HG02973 (cell line): ENCODE results near the gene SNCA.

Source experiments
- ATAC-seq: cut with Tn5 transposase; IDR thresholded peaks from one replicate; pipeline ENCODE4 v1.9.1; 2021; ENCODE audit warnings: moderate library complexity; ENCODE audit not compliant: unreplicated experiment

The SNCA gene

DNA sequence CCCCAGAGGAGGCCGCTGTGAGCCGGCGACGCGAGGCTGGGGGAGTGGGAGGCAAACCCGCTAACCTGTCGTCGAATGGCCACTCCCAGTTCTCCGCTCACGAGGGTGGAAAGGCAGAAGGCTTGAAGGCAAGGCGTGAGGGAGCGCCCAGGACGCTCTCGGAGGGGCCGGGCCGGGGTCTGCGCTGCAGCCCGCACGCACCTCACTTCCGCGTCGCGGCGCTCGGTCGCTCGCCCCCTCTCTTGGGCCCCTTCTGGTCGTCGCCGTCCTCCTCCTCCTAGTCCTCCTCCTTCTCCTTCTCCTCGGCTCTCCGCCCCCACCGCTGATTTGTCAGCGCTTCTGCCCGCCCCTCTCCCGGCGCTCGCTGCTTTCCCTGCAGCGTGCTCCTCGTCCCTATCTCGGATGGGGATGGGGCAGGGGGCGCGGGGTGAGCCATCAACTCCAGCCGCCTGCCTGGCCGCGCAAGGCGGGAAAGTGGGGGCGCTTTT is at the start of gene SNCA:
Gene SNCA (minus strand): TSS at position 265 of the 488 bp plus-strand sequence. CDS start 1,494 bp downstream, outside the sequence.
- peak; percentile 25 for ATAC-seq

DNA sequence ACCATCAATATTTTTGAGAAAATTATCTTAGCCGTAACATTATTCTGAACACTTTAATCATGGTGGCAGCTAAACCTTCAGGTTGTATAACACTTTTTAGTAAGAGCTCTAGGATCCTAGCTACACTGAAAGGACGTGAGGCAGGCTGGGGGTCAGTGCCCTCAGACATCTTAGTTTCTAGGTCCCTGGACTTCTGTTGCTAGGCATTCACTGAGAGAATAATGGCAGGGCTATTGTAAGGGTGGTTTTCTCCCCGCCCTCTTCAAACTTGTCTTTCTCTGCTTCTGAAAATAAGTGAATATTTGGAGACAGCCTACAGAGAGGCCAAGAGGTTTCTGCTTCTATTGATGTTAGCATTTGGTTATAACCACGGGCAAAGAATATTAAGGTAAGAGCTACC is 42.3 kb upstream of the SNCA start:
- no peak for ATAC-seq

DNA sequence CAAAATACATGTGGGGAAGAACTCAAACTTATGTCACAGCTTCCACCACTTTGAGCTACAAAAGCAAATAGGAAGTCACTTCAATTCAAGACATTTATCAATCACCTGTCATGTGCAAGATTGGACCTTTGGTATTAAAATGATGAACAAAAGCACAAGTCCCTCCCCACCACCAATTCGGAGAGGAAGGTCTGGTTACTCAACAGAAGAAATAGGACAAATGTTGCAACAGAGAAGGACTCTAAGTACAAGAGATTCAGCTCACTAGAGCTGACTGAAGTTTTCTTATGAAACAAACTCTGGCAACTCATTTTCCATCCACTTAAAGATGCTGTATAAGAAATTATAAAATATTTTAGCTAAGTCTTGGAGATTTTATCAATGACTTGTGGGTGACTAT is 41.6 kb upstream of the SNCA start:
- no peak for ATAC-seq

DNA sequence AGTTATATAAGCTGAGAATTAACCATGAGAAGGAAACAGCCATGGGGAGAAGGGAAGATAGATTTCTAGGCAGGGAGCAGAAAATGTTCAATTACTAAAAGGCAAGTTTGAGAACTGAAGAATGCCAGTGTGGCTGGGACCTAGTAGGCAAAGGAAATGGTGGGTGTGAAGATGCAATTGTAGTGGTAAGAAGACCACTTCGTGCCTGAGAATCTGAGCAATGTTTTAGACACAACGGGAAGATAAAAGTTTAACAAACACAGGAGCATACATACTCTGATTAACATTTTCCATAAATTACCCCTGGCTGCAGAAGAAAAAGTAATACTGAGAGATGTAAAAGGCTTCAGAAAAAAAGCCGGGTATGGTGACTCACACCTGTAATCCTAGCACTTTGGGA is 39.6 kb upstream of the SNCA start:
- ATAC-seq = no peak

DNA sequence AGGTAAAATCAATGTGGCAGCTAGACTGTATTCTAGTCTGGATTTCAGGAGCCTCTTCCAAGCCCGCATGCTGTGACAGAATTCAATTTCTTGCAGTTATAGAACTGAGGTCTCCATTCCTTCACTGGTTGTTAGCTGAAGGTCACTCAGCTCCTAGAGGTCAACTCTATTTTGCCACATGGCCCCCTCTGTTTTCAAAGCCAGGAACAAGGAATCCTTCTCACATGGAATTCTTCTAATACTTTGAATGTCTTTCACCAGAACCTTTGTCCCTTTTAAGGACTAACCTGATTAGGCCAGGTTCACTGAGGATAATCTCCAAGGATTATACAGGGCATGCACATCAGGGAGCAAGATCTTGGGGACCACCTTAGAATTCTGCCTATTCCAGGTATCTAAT is 34.2 kb upstream of the SNCA start:
- ATAC-seq = no peak

DNA sequence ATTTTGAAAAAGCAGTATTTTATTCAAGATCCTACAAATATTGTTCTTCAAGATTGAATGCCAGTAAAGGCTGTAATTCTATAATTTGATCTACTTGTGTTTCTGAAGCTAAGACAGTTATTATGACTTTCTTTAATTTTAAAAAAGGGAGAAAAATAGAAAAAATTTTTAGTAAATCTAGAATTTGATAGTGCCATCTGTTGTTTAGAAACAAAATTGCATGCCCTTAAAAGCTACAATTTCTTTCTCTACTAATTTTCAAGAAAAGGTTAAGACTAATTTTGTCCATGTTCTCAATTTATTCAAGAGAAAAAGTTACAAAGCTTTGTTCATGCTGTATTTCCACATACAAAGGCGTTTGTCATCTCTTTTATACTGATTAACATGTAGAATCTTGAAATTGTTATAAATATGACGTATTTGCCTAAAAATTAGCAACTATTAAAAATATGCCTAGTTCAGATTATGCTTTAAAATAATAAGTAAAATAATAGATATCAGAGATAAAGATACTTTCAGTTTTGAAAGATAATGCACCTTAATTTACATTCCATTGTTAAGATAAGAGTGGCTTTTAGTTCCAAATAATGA is 32.1 kb upstream of the SNCA start:
- no peak for ATAC-seq

DNA sequence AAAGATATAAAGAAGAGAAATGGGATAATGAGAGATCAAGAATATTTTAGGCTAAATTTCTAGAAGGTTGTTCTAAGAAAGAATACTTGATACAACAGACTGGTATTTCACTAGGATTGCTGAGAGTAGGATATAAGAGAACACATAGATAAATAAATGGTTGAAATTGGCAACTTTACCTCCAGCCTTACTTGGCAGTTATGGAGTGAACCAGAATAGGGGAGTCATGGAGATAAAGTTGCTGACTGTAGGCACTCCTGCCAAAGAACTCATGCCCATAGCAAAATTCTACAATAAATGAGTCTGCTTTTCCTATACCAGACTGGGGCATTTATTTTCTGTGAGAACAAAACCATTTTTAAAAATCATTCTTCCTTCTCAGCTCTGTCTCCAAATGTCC is 31.3 kb upstream of the SNCA start:
- no peak for ATAC-seq

DNA sequence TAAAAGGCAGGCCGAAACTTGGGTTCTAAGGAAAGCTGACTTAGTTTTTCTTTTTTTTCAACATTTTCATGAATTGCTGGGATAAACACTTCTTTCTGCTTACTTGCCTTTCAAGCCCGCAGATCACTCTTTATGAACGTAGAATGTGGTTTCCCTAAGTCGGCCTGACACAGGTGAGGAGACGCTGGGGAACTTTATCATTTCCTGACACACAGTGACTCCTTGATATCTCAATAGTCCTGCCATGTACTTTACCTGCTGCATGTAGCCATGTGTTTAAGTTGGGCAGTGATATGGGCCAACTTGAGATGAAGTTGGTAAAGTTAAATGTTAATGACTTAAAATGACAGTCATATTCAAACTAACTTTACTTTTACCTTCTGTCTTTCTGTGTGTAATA is 26.6 kb upstream of the SNCA start:
- no peak for ATAC-seq

DNA sequence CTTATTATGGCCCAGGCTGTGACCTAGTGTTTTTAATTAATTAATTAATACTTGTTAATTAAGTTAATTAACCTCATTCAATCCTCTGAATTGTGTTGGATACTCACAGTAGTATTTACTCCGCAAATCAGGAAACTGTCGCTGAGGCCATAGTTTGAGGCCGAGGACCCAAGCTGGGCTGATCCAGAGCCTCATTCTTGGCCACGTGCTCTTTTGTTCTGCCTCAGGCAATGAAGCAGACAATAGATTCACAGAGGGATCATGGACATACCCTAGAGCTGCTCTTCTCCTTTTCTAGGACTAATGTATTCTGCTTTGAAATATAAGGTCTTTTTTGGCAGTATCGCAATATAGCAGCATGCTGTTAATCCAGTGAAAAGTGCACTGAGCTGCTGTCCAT is 24.0 kb upstream of the SNCA start:
- ATAC-seq = no peak

DNA sequence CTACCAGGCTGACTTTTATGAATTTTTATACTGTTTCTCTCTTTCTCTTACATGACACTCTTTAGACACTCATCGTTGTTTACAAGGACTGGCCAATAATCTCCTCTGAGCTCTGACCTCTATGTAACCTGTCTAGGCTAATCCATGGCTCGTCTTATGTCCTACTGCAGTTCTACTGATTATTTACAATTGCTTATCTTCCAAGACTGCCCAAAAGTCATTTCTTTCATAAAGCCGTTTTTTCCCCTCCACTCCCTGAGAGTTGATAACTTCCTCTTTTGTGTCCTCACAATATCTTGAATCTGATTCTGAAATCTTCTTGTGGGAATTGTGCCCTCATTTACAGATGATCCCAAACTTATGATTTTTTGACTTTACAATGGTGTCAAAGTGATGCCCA is 18.3 kb upstream of the SNCA start:
- no peak for ATAC-seq

DNA sequence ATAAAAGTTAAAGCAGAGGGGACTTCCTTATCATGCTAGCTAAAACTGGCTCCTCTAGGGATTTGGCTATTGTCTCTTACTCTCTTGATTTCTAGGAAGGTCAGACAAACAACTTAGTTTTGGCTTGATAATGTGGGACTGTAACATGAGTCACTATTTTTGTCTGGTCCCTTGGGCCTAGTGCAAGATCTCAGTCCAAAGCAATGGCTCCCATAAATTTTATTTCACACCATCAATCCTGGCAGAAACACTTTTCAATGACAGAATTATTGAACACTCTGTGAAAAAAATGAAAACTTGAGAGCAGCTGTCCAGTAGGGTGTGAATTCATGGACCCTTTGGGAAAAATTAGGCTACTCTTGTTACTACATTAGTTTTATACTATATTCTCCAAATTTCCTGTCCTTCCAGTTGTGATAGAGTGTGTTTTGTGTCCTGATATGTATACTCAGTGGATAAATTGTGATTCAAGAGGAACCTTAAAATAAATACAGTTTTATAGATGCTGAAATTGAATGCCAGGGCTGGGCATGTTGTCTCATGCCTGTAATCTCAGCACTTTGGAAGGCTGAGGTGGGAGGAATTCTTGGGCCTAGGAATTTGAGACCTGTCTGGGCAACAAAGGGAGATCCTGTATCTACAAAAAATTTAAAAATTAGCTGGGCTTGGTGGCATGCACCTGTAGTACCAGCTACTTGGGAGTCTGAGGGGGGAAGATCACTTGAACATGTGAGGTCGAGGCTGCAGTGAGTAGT is 10.8 kb upstream of the SNCA start:
- no peak for ATAC-seq

DNA sequence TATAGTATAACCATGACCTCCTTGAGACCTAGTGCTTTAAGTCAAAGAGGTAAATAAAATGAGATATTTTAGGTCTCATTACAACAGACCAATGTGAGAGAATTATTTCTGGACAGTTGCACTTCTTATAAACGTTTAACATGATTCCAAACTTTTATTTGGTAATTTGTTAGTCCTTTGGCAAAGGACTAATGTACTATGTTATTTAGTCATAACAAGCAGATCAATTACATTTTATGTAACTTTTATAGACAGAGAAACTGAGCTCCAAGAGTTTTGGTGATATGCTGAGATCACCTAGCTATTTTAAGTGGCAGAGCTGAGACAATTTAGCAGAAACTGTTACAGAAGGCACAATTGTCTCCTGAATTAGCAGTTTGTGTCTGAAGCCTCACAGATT is 2.6 kb upstream of the SNCA start:
- ATAC-seq = no peak

DNA sequence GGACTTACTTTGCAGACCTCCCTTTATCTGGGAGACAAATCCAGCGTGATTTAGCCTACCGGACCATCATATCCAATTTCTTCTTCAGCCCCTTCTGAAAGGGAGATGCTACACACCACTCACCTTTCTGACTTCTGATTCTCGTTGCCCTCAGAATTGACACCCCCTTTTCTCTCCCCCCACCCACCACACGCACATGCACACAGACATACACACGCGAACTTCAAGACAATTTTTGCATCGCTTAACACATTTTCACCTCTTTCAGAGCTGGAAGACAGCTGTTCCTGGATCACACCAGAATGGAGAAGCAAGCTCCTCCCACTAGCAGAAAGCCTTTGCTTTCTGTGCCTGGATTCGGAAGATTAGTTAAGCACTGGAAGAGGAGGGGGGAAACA is 1.0 kb upstream of the SNCA start:
- no peak for ATAC-seq

DNA sequence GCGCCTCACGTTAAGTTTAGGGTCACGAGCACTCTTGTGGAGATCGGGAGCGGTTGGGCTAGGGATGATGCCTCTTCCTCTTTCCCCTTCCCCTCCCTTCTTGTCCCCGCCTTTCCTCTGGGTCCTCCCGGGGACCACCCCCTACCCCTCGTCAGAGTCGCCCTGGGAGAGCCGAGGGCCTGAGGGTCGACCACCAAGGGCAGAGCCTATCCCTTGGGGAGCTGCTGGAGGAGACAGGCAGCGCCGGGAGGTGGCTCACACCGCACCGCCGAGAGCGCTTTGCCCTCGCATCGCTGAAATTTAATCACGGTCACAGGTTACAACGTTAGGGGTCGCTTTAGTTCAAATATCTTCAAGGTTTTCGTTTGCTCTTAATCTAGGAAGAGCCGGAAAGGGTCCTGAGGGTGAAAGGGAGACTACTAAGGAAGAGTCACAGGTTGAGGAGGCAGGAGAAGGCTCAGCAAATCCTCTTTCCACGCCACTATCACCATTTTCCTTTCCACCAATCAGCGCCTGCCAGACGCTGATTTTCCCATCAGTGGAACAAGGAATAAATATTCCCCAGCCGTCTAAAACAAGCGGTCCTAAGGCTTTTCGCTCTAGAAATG is 528 bp upstream of the SNCA start:
- ATAC-seq = peak; percentile 39

DNA sequence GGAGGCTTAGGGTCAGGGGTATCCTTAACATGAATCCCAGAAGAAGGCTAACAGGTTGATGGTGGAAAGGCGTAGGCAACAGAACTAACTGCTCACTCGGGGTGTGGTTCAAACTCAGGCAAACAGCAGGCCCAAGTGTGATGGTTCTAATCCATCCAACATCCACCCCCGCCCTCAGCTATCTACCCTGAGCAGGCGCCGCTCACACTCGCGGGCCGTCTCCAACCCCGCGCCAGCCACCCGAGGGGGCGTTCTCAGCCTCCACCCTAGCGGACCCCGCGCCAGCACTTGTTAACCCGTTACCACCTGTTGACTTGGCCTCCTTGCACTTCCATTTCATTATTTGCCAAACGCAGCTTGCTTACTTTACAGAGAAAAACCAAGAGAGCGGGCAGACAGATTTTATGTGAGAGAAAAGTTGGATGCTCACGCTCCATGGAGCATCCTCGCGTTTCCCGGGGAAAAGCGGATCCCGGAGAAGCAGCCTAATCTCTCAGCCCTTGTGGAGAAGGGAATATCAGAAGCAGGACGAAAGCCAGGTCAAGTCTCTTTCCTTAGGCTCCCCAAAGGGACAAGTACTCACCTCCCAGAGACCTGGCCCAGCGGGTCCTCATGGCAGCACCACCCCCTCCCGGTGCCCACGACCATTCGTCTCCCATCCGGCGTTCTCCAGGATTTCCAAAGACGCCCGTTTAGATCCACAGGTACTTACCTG is 773 bp downstream of the SNCA start:
- ATAC-seq = no peak

DNA sequence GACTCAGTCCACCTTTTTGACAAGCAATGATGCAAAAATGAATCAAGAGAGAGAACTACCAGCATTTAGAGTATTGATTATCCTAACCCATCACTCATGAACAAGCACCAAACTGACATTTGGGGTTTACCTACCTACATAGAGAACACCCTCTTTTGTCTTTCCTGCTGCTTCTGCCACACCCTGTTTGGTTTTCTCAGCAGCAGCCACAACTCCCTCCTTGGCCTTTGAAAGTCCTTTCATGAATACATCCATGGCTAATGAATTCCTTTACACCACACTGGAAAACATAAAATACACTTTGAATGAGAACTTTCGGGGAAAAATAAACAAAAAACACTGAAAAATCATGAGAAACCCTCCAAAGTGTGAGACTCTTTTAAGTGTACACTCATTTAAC is 1.5 kb downstream of the SNCA start:
- no peak for ATAC-seq

DNA sequence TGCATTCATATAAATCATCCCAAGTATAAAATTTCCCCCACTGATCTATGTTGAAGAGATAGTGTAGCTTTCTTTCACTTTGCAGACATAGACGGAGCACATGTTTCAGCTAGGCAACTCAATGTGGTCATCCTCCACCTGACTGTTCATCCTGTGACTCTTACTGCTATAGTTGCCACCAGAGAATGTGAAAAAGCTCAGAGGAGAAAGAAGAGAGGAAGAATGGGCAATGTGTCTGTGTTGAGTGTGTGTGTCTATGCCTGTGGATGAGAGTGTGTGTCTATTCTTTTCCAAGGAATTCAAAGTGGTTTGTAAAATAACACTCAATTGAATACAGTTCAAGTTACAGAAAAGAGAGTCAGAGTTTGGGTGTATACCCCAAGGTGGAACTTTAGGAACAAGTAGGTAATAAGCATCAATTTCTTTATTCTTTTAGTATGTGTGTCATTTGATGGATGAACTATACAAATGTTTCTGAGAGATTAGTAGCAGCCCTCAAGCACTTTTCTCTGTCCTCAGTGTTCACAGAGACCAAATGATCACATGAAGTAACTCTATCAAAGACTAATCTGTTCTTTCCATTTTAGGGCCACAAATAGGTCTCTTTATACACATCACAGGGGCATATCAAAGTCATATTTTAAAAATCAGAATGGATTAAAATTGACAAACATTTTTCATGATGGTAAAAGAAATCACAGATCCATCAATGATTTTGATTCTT is 2.3 kb downstream of the SNCA start:
- no peak for ATAC-seq

DNA sequence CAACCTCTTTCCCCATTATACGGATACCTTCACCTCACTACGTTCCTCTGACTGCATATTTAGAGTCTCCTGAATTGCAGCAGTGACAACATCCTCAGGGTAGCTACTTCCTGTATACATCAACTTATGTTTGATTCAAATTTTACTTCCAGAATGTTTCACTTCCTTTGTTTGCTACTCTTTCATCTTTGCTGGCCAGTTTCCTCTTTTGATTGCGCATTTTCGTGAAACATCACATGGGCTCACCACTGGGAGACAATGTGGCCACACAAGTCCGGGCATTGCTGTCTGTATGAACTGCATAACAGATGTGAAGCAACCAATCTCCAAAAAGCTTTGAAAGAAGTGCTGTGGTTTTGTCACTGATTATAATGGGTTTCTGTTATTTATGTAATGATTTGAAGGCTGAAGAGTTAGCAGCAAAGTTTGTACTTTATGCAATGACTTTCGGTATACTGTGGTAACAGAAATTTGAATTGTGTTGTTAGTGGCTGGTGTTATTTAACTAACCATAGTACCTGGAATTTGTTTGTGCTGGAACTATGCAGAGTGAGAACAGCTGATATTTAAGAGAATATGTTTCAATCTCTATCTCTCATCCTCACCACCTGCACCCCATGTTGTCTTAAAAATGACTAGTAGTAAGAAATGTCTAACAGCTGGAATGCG is 7.4 kb downstream of the SNCA start:
- ATAC-seq = peak; percentile 83

DNA sequence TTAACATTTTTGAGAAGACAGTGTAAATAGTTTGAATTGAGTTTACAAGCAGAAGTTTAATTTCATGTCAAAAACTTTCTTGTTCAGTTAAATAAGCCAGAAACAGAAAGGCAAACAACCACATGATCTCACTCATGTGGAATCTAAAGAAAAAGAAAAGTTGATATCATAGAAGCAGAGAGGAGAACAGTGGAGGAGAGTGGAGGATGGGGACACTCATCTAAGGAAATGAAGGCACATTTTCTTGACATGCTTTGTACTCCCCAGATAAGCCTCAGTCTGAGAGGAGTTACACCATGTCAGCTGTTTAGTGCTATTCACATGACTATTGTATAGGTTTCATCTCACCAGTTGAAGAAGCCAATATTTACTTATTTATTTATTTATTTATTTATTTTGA is 13.5 kb downstream of the SNCA start:
- ATAC-seq = no peak

DNA sequence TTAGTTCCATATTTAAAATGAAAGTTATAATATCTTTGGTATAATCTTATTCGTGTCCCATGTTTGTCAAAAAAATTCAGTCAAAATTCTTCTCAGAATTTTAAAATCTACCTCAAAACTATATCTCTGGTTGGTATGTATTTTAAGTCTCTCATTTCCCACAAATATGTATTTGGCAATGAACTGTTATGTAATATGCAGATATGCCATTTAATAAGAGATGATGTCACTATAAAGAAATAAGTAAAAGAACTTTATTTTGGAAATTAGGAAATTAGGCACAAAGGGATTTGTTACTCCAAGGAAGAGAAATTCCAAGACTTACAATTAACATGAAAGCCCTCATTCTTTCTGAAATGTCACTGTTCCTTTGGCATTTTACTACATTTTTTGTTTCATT is 15.3 kb downstream of the SNCA start:
- ATAC-seq = no peak

DNA sequence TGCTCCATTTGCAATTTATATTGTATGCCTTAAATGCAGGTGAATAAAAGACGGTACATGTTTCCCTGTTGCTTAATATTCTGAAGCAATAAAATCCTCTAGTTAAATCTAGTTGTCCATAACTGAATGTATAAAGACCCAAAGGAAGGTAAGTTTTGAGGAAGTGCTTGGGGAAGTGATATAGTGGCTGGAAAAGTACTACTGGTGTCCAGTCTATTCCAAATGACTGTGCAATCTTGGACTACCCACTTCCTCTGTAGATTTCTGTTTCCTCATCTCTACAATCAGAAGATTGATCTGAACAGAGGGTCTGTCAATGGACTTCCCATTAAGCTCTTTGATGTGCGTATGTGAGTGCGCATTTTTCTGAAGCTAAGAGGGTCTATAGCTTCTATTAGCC is 17.0 kb downstream of the SNCA start:
- ATAC-seq = no peak
